GM12878 (cell line): ENCODE results near the gene LUZP2. TPM values are rescaled to one million over a fixed set of nuclear protein-coding genes. Genes with fewer than 3 reads are reported as not detected.

Experiments
- ATAC-seq: fragments of 200-7000 bp; cut with Tn5 transposase; 3 replicates; pipeline ENCODE4 v1.9.1; 2020; ENCODE audit warnings: mild to moderate bottlenecking, moderate library complexity
- BruUV-seq: library from RNA; stranded (reverse); fragments of 400-500 nt; replicated peaks from 2 replicates; lab custom pipeline; 2021; lab: Mats Ljungman, UMichigan
- CTCF ChIA-PET: fragments of 300-600 bp; sonication (Branson Sonifier 250); formaldehyde crosslinking; extraction: SDS; loops from one replicate; lab custom pipeline; 2021; ENCODE audit warnings: inconsistent platforms; lab: Yijun Ruan, JAX
- POLR2A ChIA-PET: fragments of 350-600 bp; formaldehyde crosslinking; extraction: SDS; loops from one replicate; lab custom pipeline; 2021; ENCODE audit warnings: inconsistent platforms; lab: Charles Lee
- RAD21 ChIA-PET: fragments of 300-600 bp; sonication (Branson Sonifier 250); formaldehyde crosslinking; loops from one replicate; lab custom pipeline; 2023; ENCODE audit warnings: antibody characterized with exemption; ENCODE audit not compliant: unreplicated experiment; lab: Charles Lee
- SMC1A ChIA-PET: fragments of 300-600 bp; sonication (Branson Sonifier 250); formaldehyde crosslinking; loops from one replicate; lab custom pipeline; 2023; ENCODE audit not compliant: unreplicated experiment, uncharacterized antibody; lab: Charles Lee
- DNase-seq: peaks from one replicate; pipeline ENCODE4 v3.0.0-alpha.2; 2011; ENCODE audit warnings: low read depth, low spot score
- FAIRE-seq: peaks from 3 replicates; lab custom pipeline; 2011; peaks lifted over from hg19 to GRCh38; lab: Jason Lieb, UNC
- H2AFZ ChIP-seq: 2 replicates; pipeline ENCODE4 v1.6.0; 2011; ENCODE audit warnings: low read depth, low read length, control low read depth; ENCODE audit not compliant: control insufficient read depth
- H3K27ac ChIP-seq: 2 replicates; pipeline ENCODE4 v1.5.1; 2011; ENCODE audit warnings: control low read depth; ENCODE audit not compliant: control insufficient read depth, insufficient read depth
- H3K27me3 ChIP-seq, 2 experiments: replicated peaks in 1 of 2; 2 replicates each; pipeline versions ENCODE4 v1.6.0 to v1.6.1; 2011; ENCODE audit warnings: low read length in 1 of 2; ENCODE audit not compliant: control insufficient read depth in 2 of 2, insufficient read depth in 2 of 2
- H3K36me3 ChIP-seq, 2 experiments: 2 replicates each; pipeline ENCODE4 v1.5.1; 2011; ENCODE audit warnings: low read length in 1 of 2; ENCODE audit not compliant: control insufficient read depth in 2 of 2, insufficient read depth in 2 of 2
- H3K4me1 ChIP-seq: 2 replicates; pipeline ENCODE4 v1.6.1; 2011; ENCODE audit warnings: mild to moderate bottlenecking, low read length, moderate library complexity, mixed read lengths; ENCODE audit not compliant: control insufficient read depth, insufficient read depth
- H3K4me2 ChIP-seq: 2 replicates; pipeline ENCODE4 v1.6.0; 2011; ENCODE audit warnings: control low read depth; ENCODE audit not compliant: control insufficient read depth, insufficient read depth
- H3K4me3 ChIP-seq: fragments of 200-600 bp; sonication (generic); 2 replicates; pipeline ENCODE4 v1.5.1; 2016
- H3K79me2 ChIP-seq: 2 replicates; pipeline ENCODE4 v1.6.0; 2011; ENCODE audit warnings: low read length; ENCODE audit not compliant: control insufficient read depth, insufficient read depth
- H3K9ac ChIP-seq: 2 replicates; pipeline ENCODE4 v1.8.0; 2011; ENCODE audit warnings: low read length, control low read depth, mixed read lengths; ENCODE audit not compliant: control insufficient read depth, insufficient read depth
- H3K9me3 ChIP-seq: replicated peaks from 3 replicates; pipeline ENCODE4 v1.5.1; 2011; ENCODE audit warnings: mild to moderate bottlenecking, low read length; ENCODE audit not compliant: control insufficient read depth, insufficient read depth
- H4K20me1 ChIP-seq: 2 replicates; pipeline ENCODE4 v1.6.0; 2011; ENCODE audit not compliant: control insufficient read depth, insufficient read depth
- ATF2 ChIP-seq: IDR thresholded peaks from 2 replicates; pipeline ENCODE4 v1.6.1; 2012; ENCODE audit warnings: low read length, inconsistent platforms
- CEBPZ ChIP-seq: fragments of 150-350 bp; IDR thresholded peaks from 2 replicates; pipeline ENCODE4 v1.6.1; 2016; ENCODE audit warnings: low read depth, low read length
- DPF2 ChIP-seq: fragments of 450-650 bp; IDR thresholded peaks from 2 replicates; pipeline ENCODE4 v1.6.1; 2017; ENCODE audit warnings: mild to moderate bottlenecking
- EZH2 ChIP-seq: IDR thresholded peaks from 2 replicates; pipeline ENCODE4 v1.6.1; 2012; ENCODE audit warnings: low read depth, mild to moderate bottlenecking, control low read depth, inconsistent platforms, low read length, borderline replicate concordance; ENCODE audit not compliant: control insufficient read depth
- FOS ChIP-seq: IDR thresholded peaks from 3 replicates; pipeline ENCODE4 v1.6.1; 2011; ENCODE audit warnings: borderline replicate concordance; ENCODE audit not compliant: insufficient read length; ENCODE audit errors: extremely low read depth
- KAT2A ChIP-seq: conservative IDR thresholded peaks from 2 replicates; pipeline ENCODE4 v1.6.1; 2011; ENCODE audit warnings: low read depth, low read length; ENCODE audit not compliant: control insufficient read depth
- MYB ChIP-seq: fragments of 150-350 bp; IDR thresholded peaks from 2 replicates; pipeline ENCODE4 v1.6.1; 2014; ENCODE audit warnings: mild to moderate bottlenecking, low read depth, low read length, borderline replicate concordance
- PKNOX1 ChIP-seq: fragments of 450-650 bp; IDR thresholded peaks from 2 replicates; pipeline ENCODE4 v1.6.1; 2016; ENCODE audit warnings: mild to moderate bottlenecking
- SMAD1 ChIP-seq: fragments of 450-650 bp; IDR thresholded peaks from 2 replicates; pipeline ENCODE4 v1.6.1; 2018; ENCODE audit warnings: mild to moderate bottlenecking, low read depth; ENCODE audit not compliant: partially characterized antibody
- SP1 ChIP-seq: IDR thresholded peaks from one replicate; pipeline ENCODE4 v1.6.1; 2011; ENCODE audit warnings: low read depth, low read length
- SREBF1 ChIP-seq: IDR thresholded peaks from 2 replicates; pipeline ENCODE4 v1.6.1; 2012; ENCODE audit warnings: mild to moderate bottlenecking, low read length
- SRF ChIP-seq, 2 experiments: IDR thresholded peaks; 2 replicates each; pipeline ENCODE4 v1.6.1; 2011; ENCODE audit warnings: low read depth in 2 of 2, low read length in 2 of 2, mild to moderate bottlenecking in 1 of 2, moderate library complexity in 1 of 2
- SUPT20H ChIP-seq: IDR thresholded peaks from 2 replicates; pipeline ENCODE4 v1.6.1; 2011; ENCODE audit warnings: low read depth, mild to moderate bottlenecking, low read length, moderate library complexity, borderline replicate concordance; ENCODE audit not compliant: control insufficient read depth
- ZBTB40 ChIP-seq: fragments of 450-650 bp; IDR thresholded peaks from 2 replicates; pipeline ENCODE4 v1.6.1; 2016; ENCODE audit warnings: mild to moderate bottlenecking, moderate library complexity, borderline replicate concordance
- WGBS: methylation state at CpG from one replicate; pipeline ENCODE4 v1.1.6; 2016; ENCODE audit warnings: low lambda C conversion rate; ENCODE audit not compliant: insufficient replicate concordance, insufficient coverage; ENCODE audit errors: missing lambda C conversion rate; 5-methylcytosine and 5-hydroxymethylcytosine counted together
- in situ Hi-C: fragments of 300-500 bp; cut with MboI; formaldehyde crosslinking; loops from 9 replicates; pipeline ENCODE4 v1.14.3; 2018; ENCODE audit warnings: mixed read lengths
- intact Hi-C: fragments of 100-400 bp; cut with micrococcal nuclease; formaldehyde crosslinking; loops from one replicate; pipeline ENCODE4 v1.14.2; 2022; ENCODE audit not compliant: unreplicated experiment
- polyA plus RNA-seq, 11 experiments: library from polyadenylated mRNA; depleted of rRNA in 4 of 11; unstranded in 6 of 11; stranded (reverse) in 5 of 11; fragments of >200 nt; fragmentation: Nextera tagmentation in 4 of 11; fragmentation: Illumina TruSeq in 1 of 11; extraction: Ambion mirVana in 4 of 11; extraction: Trizol in 1 of 11; gene quantifications; 1 replicate in 1 of 11; 2 replicates in 10 of 11; pipeline versions ENCODE4 v1.2.1 to v1.2.3, GENCODE V29; 2011 to 2016; ENCODE audit warnings: inconsistent platforms in 2 of 11, missing spikeins in 2 of 11, low read depth in 1 of 11
- total RNA-seq, 4 experiments: library from RNA; depleted of rRNA in 3 of 4; stranded (reverse); fragments of >200 nt in 3 of 4; fragmentation: Illumina TruSeq in 1 of 4; extraction: Trizol in 1 of 4; gene quantifications; 2 replicates each; pipeline versions ENCODE4 v1.2.1 to v1.2.3, GENCODE V29; 2013 to 2021

Gene LUZP2
- total and polyA plus RNA-seq, 10 of the 15 experiments (the other 5 are each of a cell fraction or from before 2014, with no cell fraction given), result not detected

- H4K20me1 ChIP-seq, result no peaks in the 10 kb centered on the region
- DNase-seq (no peak), FAIRE-seq (no peak), ATAC-seq (no peak)
- no peaks in the 10 kb centered on the region for H3K27me3 ChIP-seq
- intact Hi-C loops, result no loop called here
- H3K79me2 ChIP-seq, result no peaks in the 10 kb centered on the region
- no peak overlapping the region for H3K27ac ChIP-seq
- ChIA-PET SMC1A (no interaction called here), RAD21 (no interaction called here), CTCF (interaction anchor here (0.6 kb wide), 1 partner anchor 748 kb away, joined by 3 read pairs; no protein-coding TSS in a partner anchor), POLR2A (no interaction called here)
- no peak overlapping the region for H3K9ac ChIP-seq
- in situ Hi-C loops, result no loop called here
- no peaks in the 10 kb centered on the region for H3K9me3 ChIP-seq
- no peak overlapping the region for H3K4me3 ChIP-seq
- H3K36me3 ChIP-seq, result no peaks in the 10 kb centered on the region
- no peak overlapping the region for H3K4me2 ChIP-seq
- no peaks in the 10 kb centered on the region for H3K4me1 ChIP-seq
- WGBS, result 10% methylated on average over 4 of the region's 4 CpGs
- no peak overlapping the region for H2AFZ ChIP-seq
- no TSS peak for BruUV-seq
- TF ChIP-seq SP1 (no peak), KAT2A (no peak), CEBPZ (no peak), FOS (no peak), ZBTB40 (no peak), DPF2 (no peak), SUPT20H (no peak), SMAD1 (no peak), EZH2 (no peak), ATF2 (no peak), MYB (no peak), PKNOX1 (no peak), SRF (IDR thresholded peaks at IDR 0.05; ENCODE audit: low read depth in 2 of 2, low read length in 2 of 2) (no peak), SREBF1 (no peak)
These were observed 323.1 kb downstream of the LUZP2 start for GRCh38 chr11:24819863-24820434.
